Hematopoietic multipotent progenitor cell treated with erythropoietin and hydrocortisone succinate and interleukin-3 and kit ligand, for 8 days (in vitro differentiated cells): ENCODE measurements around the gene USP48.
"Not testable (repeated sequence)": the region's sequence is repeated elsewhere in the genome, so short reads cannot be mapped to it uniquely, and the experiment has no call there.

Source experiments
- DNase-seq: peaks from one replicate; pipeline ENCODE4 v3.0.0-alpha.2; 2015

Gene USP48

GRCh38 chr1:21814241-21814918, 31.4 kb upstream of the USP48 start:
- no peak for DNase-seq

DNA sequence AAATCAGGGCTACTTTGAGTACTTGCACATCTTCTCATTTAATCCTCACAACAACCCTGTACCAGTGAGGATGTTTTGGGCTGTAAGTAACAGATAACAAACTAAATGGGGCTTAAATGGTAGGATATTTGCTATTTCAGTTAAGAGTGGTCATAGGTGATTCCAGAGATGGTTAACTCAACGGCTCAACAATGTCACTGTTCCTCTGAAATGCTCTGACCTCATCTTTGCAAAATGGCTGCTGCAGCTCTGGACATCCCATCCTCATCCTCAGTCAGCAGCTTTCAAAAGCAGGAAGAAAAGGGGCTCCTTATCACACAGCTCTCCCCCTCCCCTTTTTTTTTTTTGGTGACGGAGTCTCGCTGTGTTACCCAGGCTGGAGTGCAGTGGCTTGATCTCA, 30.6 kb upstream of the USP48 start:
- DNase-seq = no peak

- no peak for DNase-seq
Measured at GRCh38 chr1:21811875-21812305, 28.9 kb upstream of the USP48 start, which contains the start of gene LDLRAD2. LDLRAD2 (plus strand) TSS chr1:21812265; CDS start chr1:21812452, 187 bp downstream.

DNA sequence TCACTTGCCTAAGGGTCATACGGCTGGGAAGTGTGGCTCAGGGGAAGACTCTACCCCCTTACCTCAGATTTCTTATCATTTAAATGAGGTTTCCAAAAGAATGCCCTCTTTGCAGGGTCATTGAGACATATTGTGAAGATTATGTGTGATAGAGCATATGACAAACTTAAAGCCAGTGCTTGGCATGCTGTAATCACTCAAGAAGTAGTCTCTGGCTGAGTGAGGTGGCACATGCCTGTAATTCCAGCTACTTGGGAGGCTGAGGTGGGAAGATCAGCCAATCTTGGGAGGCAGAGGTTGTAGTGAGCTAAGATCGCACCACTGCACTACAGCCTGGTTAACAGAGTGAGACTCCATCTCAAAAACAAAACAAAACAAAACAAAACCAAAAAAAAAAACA, 21.6 kb upstream of the USP48 start:
- DNase-seq = no peak

DNA sequence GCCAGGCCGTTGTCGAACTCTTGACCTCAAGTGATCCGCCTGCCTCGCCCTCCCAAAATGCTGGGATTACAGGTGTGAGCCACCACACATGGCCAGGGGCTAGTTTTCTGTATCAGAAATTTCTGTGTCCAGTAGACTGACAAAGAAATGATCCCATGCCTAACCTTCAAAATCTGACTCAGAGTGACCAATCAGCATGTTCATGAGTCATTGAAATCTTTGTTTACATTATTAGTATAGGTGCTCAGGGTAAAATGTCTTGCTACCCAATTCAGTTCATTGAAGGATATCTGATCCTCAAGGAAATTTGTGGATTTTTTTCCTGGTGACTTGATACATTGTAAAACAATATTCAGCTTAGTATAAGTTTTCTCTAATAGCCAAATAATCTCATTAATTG, 18.2 kb upstream of the USP48 start:
- no peak for DNase-seq

- DNase-seq = no peak
Measured at GRCh38 chr1:21799730-21800129, 16.8 kb upstream of the USP48 start.

DNA sequence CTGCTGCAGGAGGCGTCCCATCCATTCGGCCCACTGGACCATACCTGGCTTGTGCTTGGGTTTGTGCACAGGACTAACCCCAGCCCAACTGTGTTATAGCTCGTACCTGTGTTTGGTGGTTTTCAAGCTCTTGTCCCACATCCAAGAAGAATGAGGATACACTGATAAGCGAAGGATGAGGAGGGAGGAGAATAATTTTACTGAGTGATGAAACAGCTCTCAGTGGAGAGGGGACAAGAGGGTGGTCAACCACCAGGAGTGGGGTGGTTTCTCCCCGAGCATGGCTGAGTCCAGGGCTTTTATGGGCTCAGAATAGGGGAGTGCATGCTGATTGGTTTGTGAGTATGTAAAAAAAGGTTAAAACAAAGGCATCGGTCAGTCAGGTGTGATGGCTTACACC, 12.1 kb upstream of the USP48 start:
- DNase-seq = no peak

DNA sequence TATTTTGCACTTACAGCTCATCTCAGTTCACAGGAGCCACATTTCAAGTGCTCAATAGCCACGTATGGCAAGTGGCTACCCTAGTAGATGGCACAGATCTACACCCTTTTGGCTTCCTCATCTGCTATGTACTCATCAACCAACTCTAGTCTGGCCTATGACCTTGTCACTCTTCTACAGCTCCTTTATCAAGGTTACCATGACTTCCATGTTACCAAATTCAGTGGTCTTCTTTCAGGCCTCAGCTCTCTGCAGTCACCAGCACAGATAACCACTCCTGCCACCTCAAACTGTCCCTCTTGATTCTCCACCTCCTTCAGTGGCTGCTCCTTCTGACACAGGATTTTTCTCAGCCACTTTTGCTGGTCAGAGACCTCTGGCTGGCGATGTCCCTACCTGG, 11.7 kb upstream of the USP48 start:
- DNase-seq = peak; percentile 68

- no peak for DNase-seq
Measured at GRCh38 chr1:21793104-21793503, 10.2 kb upstream of the USP48 start.

DNA sequence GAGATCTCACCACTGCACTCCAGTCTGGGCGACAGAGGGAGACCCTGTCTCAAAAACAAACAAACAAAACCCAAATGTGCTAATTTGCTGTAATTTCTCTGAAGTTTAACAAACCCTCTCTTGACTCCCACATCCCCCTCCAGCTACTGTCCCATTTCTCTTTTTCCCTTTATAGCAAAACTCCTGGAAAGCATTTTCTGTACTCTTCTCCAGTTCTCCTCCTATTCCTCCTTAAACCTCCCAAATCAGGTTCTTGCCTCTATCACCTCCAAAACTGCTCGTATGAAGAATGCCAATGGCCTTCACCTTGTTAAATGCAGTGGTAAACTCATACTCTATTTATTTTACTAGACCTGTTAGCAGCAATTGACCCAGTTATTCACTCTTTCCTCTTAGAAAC, 3.7 kb upstream of the USP48 start:
- no peak for DNase-seq

DNA sequence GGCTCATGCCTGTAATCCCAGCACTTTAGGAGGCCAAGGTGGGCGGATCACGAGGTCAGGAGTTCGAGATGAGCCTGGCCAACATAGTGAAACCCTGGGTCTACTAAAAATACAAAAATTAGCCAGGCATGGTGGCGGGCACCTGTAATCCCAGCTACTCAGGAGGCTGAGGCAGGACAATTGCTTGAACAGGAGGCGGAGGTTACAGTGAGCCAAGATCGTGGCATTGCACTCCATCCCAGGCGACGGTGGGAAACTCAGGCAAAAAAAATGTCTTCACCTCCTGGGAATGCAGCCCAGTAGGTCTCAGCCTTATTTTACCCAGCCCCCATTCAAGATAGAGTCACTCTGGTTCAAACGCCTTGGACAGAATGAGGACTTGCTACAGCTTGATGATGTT, 2.8 kb upstream of the USP48 start:
- not testable (repeated sequence) for DNase-seq

DNA sequence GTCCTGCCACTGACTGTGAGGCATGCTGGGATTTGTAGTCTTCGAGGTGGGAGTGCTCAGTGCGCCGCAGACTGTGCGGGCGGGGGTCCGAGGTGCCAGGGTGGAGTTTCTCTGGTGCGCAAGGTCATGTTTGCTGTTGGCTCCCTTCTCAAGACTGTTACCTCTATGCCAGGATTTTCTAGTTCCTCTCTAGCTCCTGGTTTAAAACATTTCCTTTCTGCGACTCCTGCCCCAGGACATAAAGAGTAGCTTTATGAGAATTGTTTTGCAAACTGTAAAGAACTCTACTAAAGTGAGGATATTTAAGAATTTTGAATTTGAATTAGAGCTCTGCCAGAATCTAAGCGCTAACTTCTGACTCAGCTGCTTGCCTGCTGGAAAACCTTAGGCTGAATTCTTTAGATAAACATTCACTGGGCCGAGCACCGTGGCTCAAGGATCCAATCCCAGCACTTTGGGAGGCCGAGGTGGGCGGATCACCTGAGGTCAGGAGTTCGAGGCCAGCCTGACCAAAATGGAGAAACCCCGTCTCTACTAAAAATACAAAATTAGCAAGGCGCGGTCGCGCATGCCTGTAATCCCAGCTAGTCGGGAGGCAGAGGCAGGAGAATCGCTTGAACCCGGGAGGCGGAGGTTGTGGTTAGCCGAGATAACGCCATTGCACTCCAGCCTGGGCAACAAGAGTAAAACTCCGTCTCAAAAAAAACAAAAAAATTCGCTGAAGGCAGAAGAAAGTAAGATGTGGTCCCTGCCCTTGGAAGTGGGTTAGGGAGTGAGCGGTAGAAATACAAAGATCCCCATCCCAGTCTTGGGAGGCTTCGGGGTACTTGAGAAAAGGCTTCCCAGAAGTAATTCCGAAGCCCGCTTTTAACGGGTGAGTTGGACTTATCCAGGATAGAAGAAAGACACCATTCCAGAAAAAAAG, 992 bp upstream of the USP48 start:
- DNase-seq = no peak

- peak; percentile 74 for DNase-seq
Measured at GRCh38 chr1:21782349-21782867, 541 bp downstream of the USP48 start.

DNA sequence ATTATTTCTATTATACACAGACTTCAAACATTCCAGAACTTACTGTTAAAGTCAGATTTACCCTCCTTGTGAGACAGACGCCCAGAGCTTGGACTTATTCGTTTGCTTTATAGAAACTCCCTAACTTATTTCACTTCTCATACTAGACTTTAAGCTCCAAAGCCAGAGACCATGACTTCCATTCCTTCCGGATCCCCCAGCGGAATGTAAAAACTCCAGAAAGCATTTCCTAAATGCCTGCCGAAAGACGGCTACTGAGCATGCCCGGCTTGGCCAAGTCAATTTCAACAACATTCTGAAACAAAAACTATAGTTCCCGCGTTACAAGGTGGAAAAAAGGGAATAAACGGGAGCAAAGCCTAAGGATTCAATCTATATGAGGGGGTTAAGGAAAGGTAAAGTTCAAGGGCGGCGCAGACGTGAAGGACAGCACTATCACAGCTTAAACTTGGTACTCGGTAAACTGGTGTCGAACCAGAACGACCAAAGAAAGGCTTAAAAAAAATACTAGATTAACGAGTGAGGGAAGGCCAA, 1.1 kb downstream of the USP48 start:
- no peak for DNase-seq

DNA sequence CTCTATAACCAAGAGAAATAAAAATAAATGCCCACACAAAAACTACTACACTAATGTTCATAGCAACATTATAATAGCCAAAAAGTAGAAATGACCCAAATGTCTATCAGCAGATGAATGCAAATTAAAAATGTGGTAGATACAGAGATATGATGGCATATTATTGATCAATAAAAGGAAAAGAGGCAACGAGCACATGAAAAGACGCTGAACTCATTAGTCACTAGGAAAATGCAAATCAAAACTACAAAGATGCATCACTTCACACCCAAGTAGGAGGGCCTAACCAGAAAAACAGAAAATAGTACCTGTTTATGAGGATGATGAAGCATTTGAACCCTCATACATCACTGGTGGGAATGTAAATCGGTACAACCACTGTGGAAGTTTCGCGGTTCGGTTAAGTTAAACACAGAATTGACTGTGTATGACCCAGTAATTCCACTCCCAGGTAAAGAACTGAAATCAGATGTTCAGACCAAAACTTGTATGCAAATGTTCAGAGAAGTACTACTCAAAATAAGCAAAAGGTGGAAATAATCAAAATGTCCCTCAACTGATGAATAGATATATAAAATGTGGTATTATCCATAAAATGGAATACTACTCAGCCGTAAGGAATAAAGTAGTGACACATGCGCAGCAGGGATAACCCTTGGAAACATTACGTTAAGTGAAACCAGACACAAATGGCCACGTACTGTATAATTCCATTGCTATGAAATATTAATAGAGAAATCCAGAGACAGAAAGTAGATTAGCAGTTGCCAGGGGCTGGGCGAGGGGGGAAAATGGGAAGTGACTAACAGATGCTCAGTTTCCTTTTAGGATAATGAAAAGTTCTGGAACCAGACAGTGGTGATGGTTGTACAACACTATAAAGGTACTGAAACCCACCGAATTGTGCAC, 3.1 kb downstream of the USP48 start:
- no peak for DNase-seq

DNA sequence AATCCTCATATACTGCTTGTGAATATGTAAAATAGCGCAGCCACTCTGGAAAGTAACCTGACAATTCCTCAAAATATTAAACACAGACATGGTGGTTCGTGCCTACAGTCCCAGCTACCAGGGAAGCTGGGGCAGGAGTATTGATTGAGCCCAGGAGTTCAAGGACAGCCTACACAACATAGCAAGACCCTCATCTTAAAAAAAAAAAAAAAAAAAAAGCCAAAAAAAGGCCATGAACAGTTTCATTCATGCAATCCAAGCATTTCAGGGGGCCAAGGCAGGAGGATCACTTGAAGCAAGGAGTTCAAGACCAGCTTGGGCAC, 4.6 kb downstream of the USP48 start:
- no peak for DNase-seq

DNA sequence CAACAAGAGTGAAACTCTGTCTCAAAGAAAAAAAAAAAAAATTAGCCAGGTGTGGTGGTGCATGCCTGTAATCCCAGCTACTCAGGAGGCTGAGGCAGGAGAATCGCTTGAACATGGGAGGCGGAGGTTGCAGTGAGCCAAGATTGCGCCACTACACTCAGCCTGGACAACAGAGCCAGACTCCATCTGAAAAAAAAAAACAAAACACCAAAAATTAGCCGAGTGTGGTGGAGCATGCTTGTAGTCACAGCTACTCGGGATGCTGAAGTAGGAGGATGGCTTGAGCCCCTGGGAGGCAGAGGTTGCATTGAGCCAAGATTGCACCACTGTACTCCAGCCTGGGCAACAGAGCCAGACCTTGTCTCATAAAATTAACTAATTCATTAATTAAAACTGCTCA, 6.0 kb downstream of the USP48 start:
- not testable (repeated sequence) for DNase-seq

- DNase-seq = no peak
Measured at GRCh38 chr1:21775985-21776562, 6.9 kb downstream of the USP48 start.

DNA sequence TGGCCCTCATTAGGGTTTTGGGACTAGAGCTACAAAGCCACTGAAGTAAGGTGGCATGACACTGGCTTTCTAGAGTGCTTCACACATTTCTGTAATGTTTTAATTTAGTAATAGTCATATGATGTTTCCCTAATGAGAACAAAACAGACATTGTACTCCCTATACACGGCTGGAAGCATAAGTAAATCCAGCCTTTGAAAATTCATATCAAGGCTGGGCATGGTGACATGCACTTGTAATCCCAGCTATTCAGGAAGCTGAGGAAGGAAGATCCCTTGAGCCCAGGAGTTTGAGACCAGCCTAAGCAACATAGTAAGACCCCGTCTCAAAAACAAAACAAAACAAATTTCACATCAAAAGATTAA, 7.4 kb downstream of the USP48 start:
- no peak for DNase-seq

GRCh38 chr1:21774835-21775549, 8.0 kb downstream of the USP48 start:
- DNase-seq = no peak

GRCh38 chr1:21773585-21773984, 9.4 kb downstream of the USP48 start:
- no peak for DNase-seq

- not testable (repeated sequence) for DNase-seq
Measured at GRCh38 chr1:21771672-21772071, 11.3 kb downstream of the USP48 start.
